ENCODE results near the gene COG2.
"Not testable (repeated sequence)": the region's sequence is repeated elsewhere in the genome, so short reads cannot be mapped to it uniquely, and the experiment has no call there.

Gene COG2

DNA sequence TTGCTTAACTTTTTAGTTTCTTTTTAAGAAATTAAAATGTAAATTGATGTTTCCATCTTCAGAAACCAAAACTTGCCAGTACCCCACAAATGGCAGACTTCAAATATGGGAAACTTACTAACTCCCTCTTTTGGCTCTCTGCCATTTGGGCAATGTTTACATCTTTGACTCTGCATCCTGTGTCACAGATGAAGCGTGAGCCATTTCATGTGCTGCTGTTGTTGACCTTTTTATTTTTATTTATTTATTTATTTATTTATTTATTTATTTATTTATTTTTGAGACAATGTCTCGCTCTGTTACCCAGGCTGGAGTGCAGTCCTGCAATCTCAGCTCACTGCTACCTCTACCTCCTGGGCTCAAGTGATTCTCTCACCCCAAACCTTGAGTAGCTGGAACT, 16.0 kb upstream of the COG2 start:
- DNase-seq = no peak

DNA sequence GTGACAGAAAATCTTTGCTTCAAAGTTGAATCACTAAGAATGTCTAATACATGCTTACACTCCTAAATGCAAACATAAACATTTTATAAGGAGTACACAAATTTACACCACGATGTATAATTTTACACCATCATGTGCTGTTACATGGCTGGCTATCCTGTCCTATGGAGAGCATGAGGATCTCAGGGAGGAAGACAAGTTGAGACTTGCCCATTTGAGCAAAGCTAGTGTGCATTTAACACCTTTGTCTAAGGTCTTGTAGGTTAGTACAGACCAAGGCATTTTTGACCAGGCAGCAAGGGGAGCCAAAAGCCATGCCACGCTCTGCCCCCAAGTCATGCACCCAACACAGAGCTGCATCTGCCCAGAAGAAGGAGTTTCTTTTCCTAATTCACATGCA, 14.5 kb upstream of the COG2 start:
- DNase-seq = no peak

DNA sequence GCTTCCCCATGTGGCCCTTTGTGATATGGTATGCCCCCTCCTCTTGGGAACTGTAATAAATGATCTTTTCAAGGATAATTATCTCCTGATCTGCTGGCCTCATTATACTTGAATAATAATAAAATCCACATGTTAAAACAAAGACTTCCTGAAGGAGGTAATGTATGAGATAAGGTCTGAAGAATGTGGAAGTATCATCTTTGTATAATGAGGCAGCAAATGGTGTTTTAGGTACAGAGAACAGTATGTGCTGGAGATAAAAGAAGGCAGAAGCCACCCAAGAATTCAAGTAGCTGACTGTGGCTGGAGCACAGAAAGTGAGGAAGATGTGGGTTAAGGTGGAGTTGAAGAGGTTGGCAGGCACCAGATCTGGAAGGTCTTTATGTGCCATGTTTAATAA, 12.8 kb upstream of the COG2 start:
- no peak for DNase-seq

DNA sequence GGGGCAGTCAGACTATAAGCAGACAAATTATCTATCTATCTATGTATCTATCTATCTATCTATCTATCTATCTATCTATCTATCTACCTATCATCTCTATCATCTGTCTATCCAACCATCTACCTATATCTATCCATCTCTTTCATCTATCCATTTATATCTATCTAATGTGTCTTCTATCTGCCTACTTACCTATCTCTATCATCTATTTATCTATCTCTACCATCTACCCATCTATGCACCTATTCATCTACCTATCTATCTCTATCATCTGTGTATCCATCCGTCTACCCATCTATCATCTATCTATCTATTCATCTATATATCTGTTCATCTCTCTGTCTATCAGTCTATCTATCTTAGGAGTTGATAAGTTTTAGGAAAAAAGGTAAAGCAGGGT, 10.8 kb upstream of the COG2 start:
- DNase-seq = no peak

DNA sequence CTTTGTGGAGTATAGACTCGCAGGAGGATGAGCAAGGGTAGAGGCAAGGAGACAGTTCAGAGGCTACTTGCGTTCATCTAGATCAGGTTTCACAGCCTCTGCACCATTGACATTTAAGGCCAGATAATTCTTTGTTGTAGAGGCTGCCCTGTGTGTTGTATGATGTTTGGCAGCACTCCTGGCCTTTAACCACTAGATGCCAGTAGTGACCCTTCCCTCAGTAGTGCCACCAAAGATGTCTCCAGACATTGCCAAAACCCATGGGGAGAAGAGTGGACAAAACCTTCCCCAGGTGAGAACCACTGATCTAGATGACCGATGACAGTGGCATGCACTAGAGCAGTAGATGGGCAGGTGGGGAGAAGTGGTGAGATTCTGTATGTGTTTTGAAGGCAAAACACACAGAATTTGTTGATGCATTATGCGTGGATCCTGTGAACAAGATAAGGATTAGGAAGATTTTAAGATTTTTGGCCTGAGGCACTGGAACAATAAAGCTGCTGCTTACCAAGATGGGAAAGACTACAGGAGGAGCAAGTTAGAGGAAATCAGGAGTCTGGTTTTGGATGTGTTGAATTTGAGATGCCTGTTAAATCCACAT, 9.9 kb upstream of the COG2 start:
- DNase-seq = no peak

DNA sequence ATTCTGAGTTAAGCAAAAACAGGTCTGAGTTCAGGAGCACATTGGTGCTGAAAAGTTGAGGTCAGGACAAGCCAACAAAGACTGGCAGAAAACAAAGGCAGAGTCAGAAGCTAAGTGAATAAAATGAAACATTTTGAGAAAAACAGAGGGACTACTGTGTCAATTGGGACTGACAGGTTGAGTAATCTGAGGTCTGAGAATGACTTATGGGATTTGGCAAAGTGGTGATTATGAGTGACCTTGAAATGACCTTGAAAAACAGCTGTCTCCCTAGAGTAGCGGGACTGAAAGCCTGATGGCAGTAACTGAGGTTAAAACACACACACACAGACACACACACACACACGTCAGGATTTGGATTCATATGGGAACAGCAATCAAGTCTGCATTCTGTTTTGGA, 8.8 kb upstream of the COG2 start:
- DNase-seq = no peak

DNA sequence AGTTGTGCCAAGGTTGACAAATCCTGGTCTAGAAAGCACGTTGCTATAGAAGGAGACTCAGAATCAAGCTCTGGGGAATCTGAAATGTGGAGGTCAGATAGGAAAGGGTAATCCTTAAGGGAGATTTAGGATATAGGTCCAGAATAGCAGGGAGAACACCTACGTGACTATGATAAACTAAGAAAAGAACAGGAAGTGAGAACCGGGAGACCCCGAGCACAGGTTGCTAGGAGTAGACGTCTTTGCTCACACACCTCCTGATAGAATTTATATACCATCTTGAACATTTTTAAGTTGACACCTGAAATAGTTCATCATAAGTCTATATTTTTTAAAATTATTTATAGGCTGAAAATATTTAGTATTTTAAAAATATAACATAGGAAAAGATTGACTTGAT, 7.9 kb upstream of the COG2 start:
- no peak for DNase-seq

DNA sequence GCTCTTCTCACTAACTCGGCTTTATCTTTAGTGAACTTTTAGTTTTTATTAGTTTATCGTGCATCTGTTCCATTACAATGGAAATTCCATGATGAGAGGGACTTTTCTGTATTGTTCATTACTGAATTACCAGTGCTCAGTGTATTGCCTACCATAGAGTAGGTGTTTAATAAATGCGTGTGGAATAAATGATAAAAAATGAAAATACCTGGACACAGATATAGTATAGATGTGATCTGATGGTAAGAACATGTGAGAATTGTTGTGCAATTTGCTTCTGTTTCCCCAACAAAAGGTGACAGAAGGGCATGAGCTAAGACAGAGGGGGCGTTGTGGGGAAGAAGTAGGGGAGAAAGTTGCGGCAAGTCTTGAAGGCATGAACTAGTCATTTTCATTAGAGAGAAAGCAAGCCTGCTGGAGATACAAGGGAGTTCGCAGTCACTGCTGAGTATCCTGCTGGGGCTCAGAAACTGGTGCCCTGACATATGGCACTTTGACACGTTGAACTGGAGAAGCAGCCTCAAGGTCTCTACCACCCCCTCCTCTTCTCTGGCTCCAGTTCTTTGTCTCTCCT, 5.6 kb upstream of the COG2 start:
- DNase-seq = no peak

DNA sequence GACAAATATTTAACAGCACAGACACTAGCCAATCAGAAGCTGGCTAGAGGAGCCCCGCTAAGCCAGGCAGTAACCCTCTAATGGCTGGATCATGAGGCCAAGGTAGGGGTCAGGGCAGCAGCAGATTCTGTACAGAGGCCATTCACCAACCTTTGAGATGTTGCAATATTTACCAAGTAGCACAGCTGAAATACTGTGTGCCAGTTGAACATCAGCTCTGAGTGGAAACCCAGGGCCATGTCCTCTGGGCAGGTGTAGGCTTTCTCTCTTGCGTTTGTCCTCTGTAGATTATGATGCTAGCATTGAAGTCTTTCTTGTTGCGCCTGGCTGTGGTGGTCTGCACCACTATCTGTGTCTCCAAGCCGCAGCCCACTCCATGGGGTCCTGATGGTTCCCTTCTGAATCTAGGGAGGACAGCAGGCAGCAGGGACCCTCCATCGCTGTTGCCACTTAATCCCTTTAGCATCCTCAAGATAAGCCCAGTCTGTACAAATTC, 2.5 kb upstream of the COG2 start:
- DNase-seq = no peak

DNA sequence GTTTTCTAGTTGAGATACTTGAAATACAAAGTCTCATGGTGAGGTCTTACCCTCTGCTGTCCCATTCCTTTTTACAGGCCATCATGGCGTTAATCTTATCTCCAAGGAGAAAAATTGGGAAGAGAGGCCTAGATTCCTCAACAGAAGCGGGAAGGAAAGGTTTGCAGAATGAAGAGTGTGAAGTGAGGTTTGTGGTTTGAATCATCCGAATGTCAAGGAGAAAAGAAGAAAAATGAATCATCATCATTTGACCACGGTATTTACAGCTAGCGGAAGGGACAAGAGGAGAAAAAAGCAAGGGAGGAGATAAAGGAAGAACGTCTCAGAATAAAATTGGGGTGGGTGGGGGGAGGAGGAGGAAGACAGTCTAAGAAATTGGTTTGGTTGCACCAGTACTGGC, 935 bp upstream of the COG2 start:
- no peak for DNase-seq

DNA sequence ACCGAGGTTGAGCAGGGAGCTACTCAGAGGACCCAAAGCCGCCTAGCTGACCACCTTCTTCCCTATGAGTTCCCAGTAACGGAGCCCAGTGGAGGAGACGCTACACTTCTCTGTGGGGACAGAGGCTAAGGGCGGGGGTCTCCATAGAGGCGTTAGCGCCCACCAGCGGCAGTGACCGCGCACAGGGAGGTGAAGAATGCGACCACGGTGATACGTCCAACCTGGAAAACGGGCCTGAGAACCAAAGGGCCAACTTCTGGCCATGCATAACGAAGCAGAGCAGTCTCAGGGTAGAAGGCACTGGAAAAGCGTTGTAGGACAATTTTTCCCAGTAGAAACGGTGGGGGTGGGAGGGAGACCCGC, 400 bp upstream of the COG2 start:
- no peak for DNase-seq

DNA sequence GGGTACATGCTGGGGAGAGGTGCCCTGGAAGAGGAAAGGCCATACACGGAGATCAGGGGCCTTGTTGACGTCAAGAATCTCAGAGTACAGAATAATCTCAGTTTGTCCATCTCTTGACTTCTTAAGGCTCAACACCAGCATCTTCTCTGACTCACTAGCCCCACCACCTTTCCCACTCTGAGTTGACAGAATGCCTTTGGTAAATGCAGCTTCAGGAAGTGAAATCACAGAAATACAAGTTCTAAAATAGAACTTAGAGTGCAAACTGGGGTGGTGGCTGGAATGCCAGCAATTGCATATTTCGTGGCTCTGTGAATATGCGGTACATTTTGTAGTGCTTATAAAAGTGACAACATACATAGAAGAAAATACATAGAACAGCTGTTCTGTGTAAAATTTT, 1.6 kb downstream of the COG2 start:
- DNase-seq = no peak

DNA sequence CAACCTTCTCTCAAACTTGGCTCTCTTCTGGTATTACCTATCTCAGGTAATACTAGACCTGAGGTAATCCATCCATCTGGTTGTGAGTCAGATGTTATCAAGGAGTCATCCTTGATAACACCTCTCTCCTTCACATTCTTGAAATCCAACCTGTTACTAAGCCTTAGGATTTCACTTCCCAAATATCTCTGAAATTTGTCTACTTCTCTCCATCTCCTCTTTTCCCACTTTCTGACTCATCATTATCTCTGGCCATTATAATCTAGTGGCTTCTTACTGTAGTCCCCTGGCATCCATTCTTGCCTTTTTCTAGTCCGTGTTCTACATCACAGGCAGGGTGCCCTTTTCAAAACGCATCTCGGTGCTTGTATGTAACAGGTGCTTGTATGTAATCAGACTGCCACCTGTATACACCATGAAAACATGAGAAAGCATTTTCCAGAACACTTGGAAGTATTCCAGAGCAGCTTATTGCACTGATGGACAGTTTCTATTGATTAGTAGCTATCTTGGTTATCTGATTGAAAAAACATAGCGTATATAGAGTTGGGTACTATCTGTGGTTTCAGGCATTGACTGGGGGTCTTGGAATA, 4.5 kb downstream of the COG2 start:
- no peak for DNase-seq

DNA sequence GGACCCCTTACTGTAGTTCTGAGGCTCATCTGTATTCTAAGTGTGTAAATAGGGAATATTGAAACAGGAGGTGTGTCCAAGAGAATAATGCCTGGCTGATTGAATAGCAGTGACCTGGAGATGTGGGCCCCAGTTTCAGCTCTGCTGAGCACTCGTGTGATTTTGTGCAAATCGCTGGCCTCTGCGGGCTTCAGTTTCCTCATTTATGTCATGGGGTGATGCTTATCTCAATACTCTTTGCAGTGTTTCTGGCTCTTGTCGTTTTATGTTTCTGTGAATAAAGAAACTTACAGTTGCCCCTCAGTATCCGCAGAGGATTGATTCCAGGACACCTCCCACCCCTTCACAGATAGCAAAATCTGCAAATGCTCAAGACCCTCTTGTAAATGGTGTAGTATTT, 5.0 kb downstream of the COG2 start:
- DNase-seq = no peak

DNA sequence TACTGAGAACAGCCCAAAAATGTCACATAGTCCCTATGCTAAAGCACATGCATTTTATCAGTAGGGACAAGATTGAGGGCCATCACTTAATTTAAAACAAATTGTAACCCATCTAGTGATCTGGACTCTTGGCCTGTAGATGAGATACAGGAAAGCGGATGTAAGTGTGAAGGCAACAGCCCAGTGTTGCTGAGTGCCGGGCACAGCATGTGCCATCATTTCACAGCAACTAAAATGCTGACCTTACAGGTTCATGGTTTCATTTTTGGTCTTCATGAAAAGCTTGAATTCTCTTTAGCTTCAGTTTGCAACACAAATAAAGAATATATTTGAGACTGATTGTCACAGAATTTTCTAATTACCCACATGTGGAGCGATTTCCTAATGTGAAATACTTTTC, 5.8 kb downstream of the COG2 start:
- DNase-seq = no peak

DNA sequence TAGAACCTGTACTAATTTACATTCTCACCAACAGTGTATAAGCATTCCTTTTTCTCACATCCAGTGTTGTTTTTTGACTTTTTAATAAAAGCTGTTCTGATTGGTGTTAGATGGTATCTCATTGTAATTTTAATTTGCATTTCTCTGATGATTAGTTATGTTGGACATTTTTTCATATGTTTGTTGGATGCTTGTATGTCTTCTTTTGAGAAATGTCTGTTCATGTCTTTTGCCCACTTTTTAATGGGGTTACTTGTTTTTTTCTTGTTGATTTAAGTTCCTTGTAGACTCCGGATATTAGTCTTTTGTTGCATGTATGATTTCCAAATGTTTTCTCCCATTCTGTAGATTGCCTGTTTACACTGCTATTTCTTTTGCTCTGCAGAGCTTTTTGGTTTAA, 8.0 kb downstream of the COG2 start:
- no peak for DNase-seq

DNA sequence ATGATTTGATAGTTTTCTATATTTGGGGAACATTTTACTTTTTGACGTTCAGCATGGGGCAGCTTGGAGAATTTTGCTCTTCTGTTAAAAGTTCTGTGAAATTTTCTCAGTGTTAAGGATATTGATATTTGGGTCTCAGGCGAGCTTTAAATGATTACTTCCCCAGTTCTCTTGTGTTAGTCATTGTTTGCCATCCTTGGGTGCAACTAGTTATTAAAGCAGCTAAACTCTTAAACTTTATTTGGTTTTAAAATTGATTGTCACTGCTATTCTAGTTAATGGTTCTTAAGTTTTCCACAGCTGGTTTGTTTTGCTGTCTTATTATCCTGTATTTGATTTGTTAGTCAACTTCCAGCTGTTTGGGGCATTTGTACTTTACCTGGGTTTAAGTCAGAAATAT, 9.0 kb downstream of the COG2 start:
- DNase-seq = no peak

DNA sequence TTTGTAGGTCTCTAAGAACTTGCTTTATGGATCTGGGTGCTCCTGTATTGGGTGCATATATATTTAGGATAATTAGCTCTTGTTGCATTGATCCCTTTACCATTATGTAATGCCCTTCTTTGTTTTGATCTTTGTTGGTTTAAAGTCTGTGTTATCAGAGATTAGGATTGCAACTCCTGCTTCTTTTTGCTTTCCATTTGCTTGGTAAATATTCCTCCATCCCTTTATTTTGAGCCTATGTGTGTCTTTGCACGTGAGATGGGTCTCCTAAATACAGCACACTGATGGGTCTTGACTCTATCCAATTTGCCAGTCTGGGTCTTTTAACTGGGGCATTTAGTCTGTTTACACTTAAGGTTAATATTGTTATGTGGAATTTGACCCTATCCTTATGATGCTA, 14.4 kb downstream of the COG2 start:
- not testable (repeated sequence) for DNase-seq

DNA sequence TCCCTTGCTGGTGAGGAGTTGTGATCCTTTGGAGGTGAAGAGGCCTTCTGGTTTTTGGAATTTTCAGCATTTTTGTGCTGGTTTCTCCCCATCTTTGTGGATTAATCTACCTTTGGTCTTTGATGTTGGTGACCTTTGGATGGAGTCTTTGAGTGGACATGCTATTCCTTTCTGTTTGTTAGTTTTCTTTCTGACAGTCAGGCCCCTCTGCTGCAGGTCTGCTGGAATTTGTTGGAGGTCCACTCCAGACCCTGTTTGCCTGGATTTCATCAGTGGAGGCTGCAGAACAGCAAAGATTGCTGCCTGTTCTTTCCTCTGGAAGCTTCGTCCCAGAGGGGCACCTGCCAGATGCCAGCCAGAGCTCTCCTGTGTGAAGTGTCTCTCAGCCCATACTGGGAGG, 15.8 kb downstream of the COG2 start:
- not testable (repeated sequence) for DNase-seq

DNA sequence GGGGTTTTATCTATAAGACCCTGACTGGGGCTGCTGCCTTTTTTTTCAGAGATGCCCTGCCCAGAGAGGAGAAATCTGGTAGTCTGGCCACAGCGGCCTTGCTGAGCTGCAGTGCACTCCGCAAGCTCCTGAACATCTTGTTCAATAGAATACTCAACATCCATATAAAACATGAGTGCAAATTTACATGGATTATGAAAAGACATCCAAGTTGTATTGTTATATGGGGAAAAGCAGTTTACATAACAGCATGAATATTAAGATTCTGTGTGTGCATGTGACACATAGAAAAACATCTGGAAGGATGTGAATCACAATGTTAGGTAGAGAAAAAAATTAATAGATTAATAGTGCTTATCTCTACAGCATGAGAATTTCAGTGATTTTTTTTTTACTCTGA, 16.4 kb downstream of the COG2 start:
- DNase-seq = no peak

DNA sequence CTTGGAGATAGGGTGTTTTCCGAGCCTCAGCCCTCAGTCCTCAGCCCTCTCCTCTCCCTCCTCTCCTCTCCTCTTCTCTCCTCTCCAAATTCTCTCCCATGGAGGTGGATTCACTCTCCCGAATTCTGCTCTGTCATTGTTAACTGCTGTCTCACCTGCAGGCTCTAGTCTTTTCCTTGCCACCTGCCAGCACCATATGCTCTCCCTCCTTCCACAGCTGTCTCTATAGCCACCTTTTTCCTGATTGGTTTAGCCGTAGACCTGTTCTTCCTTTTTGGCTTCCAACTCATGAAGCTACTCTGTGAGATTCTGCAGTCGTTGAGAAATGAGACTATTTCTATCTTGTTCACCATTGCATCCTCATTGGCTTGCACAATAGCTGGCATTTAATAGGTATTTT, 19.7 kb downstream of the COG2 start:
- no peak for DNase-seq

DNA sequence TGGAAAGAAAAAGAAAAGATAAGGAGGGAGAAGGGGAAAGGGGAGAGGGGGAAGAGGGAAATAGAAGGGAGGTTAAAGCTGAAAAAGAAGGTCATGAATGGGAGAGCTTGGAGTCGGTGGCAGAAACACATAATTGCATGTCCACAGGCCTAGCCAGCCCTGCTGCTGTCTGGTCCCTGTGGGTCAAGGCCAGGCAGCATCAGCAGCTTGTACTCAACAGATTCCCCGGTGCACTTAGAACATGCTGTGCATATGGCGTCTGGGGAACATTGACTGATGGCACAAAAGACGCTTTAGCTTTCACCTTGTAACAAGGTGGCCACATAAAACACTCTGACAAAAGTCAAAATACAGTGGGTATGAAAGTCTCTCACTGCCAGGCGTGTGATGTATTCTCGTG, 25.9 kb downstream of the COG2 start:
- no peak for DNase-seq

DNA sequence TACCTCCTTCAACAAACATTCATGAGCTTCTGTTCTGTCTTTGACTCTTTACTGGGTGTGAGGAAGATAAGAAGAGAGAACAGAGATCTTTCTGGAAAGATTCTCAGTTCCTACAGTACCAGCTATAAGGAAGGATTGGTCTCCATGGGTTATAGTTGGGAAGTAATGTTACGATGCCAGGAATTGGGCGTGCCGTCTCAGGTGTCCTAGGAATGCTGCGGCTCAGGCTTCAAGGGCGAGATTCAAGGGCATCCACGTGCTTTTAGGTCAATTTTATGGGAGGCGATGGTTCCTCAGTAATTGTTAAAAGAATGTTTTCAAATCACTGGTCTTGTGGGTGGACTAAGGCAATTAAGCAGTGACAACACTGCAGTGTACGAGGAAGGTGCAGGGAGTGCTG, 27.3 kb downstream of the COG2 start:
- no peak for DNase-seq

DNA sequence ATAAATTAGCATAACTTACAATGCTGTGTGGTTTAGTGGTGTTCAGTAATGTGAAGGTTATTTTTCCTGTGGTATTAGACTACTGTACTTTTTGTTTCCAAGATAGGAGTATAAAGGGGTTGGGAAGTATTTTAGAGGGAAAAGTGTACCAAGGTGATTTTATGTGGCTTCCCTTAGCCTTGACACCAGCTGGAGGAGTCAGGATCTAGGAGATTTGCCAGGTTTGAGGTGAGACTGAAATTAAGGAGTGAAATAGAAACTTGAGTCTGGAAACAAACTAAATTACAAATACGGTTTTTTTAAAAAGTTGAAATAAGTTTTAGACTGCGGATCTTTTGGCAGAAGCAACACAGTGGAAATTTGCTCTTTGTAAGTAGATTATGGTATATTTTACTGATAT, 32.3 kb downstream of the COG2 start:
- DNase-seq = no peak

DNA sequence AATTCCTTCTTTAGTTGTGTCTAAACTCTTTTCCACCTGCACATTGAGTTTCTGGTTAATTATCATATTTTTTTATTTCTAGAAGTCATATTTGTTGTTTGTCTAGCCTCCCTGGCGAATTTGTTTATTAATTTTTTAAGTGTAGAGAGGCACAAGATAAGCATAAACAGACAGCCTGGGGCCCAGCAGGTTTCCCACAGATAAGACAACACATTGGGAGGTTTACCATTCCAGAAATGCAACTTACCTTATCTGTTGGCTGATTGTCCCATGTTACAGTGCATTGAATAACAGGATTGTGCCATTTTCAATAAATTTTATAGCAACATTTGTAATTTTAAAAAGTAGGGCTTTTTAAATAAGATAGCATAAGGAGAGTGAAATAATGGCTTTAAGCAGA, 34.9 kb downstream of the COG2 start:
- DNase-seq = no peak

All from CD4-positive, alpha-beta T cell treated with Interleukin-4 for 4 hours (primary cell).